Measurements from ENCODE around the gene MANBA. TPM values are rescaled to one million over a fixed set of nuclear protein-coding genes. Genes with fewer than 3 reads are reported as not detected.

The MANBA gene
- total and polyA plus RNA-seq, 2 of the 13 experiments (the other 11 are each of a cell fraction or from before 2014, with no cell fraction given) = 11.7 to 33.3 TPM

DNA sequence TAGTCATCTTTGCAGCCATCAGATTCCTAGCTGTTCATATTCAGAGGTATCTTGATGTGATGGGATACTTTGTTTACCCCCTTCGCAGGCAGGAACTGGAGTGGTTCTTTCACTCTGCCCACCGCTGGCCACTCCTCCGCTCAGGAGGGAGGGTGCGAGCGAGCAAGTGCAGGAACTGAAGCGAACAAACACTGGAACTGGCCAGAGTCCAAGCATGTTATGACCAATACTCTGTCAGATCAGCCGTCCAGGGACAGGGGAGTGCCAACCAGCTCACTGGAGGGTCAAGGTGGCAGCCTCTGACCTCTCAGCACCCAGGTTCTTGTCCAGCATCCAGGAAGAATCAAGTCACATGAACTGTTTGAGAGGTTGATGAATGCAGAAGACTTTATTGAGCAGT is 18.0 kb upstream of the MANBA start (continued):
- TF ChIP-seq MXD4 (CRISPR knock-in tag; IDR thresholded peaks at IDR 0.05) = no peak; the same call in 1 of the 2 replicates
- TF ChIP-seq FOXP1 (IDR thresholded peaks at IDR 0.05) = no peak
- TF ChIP-seq FOXP1 (CRISPR knock-in tag; IDR thresholded peaks at IDR 0.05) = 0 out of 2 replicates have a peak, but pooled peaks have one; percentile 27
- TF ChIP-seq ZMYM4 (CRISPR knock-in tag; IDR thresholded peaks at IDR 0.05) = peak; percentile 88
- peak; percentile 39; the same call in 1 of the 2 replicates for TF ChIP-seq UBTF (CRISPR knock-in tag; IDR thresholded peaks at IDR 0.05)
- TF ChIP-seq MYPOP (CRISPR knock-in tag; IDR thresholded peaks at IDR 0.05) = peak; percentile 40; the same call in 1 of the 2 replicates
- no peak for TF ChIP-seq HNRNPLL (IDR thresholded peaks at IDR 0.05; ENCODE audit: low read depth, low read length, poor library complexity, severe bottlenecking)
- peak; percentile 84 for TF ChIP-seq RXRA (CRISPR knock-in tag; IDR thresholded peaks at IDR 0.05)
- TF ChIP-seq SP5 (CRISPR knock-in tag; IDR thresholded peaks at IDR 0.05; ENCODE audit: borderline replicate concordance, low read depth) = peak; percentile 56
- TF ChIP-seq ZKSCAN8 (CRISPR knock-in tag; IDR thresholded peaks at IDR 0.05; ENCODE audit: borderline replicate concordance) = no peak
- TF ChIP-seq NR2F6 (IDR thresholded peaks at IDR 0.05) = peak; percentile 89
- TF ChIP-seq NR2F6 (CRISPR knock-in tag; IDR thresholded peaks at IDR 0.05) = peak; percentile 93
- TF ChIP-seq MED13 (CRISPR knock-in tag; IDR thresholded peaks at IDR 0.05) = no peak
- TF ChIP-seq ZFP1 (CRISPR knock-in tag; IDR thresholded peaks at IDR 0.05) = no peak
- TF ChIP-seq NCOR1 (IDR thresholded peaks at IDR 0.05; ENCODE audit: borderline replicate concordance, low read length) = peak; percentile 37; the same call in 1 of the 2 replicates
- no peak for TF ChIP-seq ZNF432 (CRISPR knock-in tag; IDR thresholded peaks at IDR 0.05; ENCODE audit: borderline replicate concordance)
